GM19324 (cell line): ENCODE results near the gene CDRT15L2.
"Not testable (repeated sequence)": the region's sequence is repeated elsewhere in the genome, so short reads cannot be mapped to it uniquely, and the experiment has no call there.

Source experiments
- ATAC-seq: cut with Tn5 transposase; IDR thresholded peaks from one replicate; pipeline ENCODE4 v1.9.1; 2021; ENCODE audit warnings: mild to moderate bottlenecking, moderate library complexity; ENCODE audit not compliant: unreplicated experiment, low FRiP score

CDRT15L2 gene

DNA sequence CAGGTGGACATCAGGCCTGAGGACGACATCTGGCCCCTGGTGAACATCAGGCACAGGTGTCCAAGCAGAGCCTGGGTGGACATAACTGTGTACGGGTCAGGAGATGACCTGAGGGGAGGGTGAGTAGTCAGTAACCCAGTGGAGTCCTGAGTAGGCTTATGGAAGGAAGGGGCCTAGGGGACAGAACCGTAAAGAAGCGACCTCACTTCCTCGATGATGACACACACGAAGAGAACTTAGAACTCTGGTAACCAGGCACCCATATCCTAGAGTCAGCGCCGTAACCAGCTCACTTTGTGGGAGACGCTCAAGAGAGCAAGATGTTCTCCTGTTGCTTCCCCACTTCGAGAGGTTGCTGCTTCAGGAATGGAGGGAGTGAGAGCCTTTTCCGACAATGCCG, at the start of gene CDRT15L2:
Gene CDRT15L2 (plus strand): TSS at position 301 of the 400 bp plus-strand sequence. CDS start 20 bp downstream, at position 321.
- not testable (repeated sequence) for ATAC-seq

DNA sequence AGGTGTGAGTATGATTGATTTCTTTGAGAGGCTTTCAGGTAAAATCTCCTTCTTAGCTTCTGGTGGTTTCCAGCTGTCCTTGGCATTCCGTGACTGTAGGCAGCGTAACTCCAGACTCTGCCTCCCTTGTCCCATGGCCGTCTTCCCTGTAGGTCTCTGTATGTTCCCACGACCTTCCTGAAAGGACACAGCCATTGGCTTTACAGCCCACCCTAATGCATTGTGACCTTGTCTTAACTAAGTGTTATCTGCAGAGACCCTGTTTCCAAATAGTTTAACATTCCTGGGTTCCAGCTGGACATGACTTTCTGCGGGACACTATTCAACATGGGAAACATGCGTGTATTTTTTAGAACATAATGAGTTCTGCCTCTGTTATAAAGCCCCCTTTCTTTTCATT, 49.4 kb upstream of the CDRT15L2 start:
- ATAC-seq = not testable (repeated sequence)

DNA sequence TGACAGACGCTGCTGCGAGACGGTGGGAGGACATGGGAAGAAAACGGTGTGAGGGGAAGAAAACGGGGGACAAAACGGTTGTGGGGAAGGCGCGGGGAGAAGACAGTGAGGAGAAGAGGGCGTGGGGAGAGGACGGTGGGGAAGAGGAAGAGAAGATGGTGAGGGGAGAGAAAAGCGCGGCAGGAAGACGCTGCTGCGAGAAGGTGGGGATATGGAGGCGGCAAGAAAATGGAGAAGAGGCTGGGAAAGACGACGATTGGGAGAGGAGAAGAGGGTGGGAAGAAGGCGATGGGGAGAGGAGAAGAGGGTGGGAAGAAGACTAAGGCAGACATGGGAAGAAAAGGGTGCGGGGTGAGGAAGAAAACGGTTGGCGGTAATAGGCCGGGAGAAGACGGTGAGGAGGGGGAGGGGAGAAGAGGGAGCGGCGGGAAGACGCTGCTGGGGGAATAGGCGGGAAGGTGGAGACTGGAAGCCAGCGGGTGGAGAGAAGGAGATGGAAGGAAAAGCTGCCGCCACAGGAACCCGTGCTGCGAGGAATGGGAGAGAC, 46.9 kb upstream of the CDRT15L2 start:
- not testable (repeated sequence) for ATAC-seq

DNA sequence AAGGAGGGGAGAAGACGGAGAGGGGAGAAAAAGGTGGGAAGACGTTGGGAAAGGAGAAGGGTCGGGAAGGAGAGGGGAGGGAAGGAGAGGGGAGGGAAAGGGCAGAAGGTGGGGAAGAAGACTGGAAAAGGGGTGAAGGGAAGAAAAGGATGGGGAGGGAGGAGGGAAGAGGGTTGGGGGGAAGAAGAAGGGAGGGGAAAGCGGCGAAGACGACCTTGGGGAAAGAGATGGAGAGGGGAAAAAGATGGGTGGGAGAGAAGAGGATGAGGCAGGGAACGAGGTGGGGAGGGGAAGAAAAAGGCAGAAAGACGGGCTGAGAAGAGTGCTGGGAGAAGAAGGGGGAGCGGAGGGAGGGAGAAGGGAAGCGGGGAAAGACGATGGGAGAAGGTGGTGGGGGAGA, 46.3 kb upstream of the CDRT15L2 start:
- not testable (repeated sequence) for ATAC-seq

DNA sequence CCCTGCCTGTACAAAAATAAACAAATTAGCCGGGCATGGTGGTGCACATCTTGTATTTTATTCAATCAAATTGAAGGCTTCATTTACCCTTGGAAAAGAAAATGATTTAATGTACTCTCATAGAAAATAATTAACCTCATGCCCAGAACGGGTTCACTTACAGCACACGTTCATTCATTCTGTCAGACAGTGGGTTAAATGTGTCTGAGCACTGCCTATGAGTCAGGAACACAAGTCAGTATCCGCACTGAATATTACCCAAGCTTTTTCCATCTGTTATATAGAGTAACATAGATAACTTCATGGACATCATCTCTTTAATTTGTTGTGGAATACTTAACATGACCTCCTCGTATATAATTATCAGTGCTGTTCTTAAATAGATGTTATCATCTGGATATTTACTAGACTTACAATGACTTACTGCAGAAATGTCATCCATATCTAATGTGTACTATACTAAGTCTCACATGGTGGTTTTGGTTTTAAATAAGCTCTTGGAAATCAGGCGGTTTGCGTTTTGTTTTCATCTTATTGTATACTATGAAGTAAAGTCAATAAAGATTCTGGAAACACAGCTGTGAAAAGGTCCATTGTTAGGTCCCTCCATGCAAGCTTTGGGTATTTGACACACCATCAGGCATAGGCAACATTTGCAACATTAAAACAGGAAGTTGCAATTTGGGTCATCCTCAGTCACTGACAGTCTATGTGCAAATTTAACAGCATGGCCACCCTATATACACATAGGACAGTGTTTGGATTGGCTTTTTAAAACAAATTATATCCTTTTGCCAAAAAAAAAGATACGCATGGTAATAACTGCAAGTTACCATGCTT, 44.6 kb upstream of the CDRT15L2 start:
- ATAC-seq = not testable (repeated sequence)

DNA sequence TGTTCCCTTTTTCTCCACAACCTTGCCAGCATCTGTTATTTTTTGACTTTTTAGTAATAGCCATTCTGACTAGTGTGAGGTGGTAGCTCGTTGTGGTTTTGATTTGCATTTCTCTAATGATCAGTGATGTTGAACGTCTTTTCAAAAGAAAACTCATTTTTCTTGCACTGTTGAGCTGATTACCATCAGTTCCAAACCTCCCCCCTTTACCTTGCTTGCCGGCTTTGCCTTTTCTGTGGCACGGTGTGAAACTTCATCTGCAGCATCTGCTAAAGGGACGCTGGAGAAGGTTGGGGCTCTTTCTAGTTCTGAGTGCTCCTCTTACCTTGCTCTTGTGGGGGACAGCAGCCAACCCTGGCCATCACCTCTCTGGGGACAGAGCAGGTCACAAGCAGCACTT, 39.1 kb upstream of the CDRT15L2 start:
- not testable (repeated sequence) for ATAC-seq

DNA sequence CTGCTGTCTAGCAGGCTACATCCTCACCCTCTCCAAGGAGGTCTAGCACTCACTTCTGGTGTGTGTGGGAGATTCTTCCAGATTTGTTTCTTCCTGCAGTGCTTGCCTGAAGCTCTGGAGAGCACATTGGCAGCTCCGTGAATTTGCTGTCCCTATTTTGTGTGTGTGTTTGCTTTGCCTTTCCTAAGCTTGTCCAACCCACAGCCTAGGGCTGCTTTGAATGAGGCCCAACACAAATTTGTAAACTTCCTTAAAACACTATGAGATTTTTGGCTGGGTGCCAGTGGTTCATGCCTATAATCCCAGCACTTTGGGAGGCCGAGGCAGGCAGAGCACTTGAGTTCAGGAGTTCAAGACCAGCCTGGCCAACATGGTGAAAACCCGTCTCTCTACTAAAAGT, 38.7 kb upstream of the CDRT15L2 start:
- ATAC-seq = not testable (repeated sequence)

DNA sequence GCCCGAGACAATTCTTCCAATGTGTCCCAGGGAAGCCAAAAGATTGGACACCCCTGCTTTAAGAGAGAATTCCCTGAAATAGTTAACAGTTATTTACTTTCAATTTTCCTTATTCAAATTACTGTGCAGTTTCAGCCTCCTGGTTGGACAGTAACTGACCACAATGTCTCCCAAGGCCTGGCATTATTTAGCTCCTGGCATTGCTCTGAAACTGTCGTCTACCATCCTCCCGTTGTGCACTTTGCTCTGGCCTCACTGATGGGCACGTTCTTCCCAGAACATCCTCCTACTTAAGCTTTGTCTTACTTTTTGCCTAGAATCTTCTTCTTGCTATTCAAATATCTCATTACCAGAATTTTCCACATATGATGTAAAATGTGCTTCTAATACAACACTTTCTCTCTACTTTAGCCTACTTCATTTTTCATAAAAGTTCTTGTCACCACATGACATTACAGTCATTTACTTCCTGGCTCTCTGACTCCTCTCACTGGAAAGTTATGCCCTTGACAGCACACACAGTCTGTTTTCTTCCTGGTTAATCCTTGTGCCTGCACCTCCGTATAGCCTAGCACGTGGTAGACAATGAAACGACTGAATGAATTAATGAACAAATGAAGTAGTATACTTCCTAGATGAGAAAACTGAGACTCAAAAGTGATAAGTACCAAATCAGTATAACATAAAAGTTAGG, 37.5 kb upstream of the CDRT15L2 start:
- not testable (repeated sequence) for ATAC-seq

DNA sequence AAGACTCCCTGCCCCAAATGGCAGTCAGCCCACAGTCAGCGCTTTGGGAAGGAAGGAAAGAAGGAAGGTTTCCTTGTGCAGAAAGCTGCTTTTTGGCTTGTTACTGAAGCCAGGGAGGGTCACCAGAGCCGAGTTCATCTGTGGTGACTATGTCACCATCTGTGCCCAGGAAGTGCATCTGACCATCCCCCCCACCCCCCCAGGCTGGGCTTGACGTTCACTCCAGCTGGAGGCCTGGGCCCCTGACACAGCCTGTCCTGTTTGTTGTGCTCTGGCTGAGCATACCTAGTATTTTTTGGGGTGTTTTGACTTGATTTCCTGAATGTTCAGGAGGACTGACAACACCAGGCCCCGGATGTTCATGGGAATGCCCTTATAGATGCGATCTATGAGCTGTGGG, 31.6 kb upstream of the CDRT15L2 start:
- ATAC-seq = not testable (repeated sequence)

DNA sequence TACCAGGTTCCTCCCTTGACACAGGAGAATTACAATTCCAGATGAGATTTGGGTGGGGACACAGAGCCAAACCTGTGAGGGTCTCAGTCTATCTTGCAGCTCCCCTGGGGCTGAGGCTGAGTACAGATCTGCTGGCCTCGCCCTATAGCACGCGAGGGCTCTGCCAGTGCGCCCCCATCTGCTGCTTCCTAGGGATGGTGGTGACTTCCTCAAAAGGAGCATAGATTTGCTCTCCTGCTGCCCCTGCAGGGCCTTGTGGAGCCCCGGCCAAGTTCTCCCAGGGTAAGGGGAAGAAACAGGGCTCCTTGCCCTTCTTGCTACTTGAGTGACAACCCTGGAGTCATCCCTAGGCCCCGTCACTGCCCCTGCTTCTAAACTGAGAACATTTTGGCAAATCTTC, 26.6 kb upstream of the CDRT15L2 start:
- not testable (repeated sequence) for ATAC-seq

DNA sequence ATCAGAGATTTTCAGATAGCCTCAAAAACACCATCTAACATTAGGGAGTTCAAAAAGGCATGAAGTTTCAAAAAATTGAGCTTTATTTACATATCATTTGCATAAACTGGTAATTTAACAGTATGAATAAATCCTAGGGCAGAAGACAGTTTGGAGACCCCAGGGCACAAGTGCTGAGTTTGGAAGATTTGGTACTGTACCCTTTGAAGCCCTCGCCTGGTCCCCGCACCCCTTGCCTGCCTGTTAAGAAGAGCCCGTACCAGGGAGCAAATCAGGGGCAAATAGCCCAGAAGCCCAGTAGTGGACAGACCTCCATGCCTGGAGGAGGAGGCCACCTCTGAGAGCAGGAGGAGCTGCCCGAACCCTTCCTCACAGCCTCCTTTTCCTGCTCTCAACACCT, 24.8 kb upstream of the CDRT15L2 start:
- not testable (repeated sequence) for ATAC-seq

DNA sequence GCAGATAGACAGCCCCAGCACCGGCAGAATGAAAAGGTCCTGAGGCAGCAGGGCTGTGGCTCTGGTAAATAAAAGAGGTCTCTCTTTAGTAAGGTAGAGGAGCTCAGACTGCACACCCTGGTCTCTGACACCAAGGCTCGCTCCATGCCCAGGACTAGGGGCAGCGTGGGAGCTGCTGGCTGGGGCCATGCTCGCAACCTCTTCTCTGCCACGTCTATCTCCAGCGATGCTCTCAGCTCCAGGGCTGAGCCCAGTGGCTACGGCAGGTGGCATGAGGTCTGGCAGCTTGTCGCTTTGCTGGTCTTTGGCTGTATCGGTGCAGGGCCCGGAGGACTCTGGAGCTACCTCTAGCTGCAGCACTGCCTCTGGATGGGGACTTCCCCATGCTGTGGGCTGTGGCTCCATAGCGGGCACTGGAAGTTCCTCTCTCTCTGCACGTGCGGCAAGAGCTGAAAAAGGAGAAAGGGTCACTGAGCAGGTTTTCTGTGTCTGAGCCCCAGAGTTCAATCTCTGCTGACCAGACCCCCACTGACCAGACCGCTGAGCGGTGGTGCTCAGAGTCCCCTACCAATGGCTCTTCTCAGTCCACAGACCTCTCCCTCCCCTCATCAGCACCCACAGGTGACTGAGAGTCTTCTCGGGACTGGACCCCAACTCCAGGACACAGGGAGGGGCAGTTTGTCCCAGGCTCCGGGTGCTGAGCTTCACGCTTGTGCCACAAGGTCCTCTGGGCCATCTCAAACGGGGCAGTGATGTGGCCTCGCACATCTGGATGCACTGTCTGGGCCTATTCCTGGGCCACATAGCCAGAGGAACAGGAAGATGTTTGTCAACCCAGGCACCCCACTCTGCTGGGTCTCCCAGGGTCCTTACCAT, 24.2 kb upstream of the CDRT15L2 start:
- ATAC-seq = not testable (repeated sequence)

DNA sequence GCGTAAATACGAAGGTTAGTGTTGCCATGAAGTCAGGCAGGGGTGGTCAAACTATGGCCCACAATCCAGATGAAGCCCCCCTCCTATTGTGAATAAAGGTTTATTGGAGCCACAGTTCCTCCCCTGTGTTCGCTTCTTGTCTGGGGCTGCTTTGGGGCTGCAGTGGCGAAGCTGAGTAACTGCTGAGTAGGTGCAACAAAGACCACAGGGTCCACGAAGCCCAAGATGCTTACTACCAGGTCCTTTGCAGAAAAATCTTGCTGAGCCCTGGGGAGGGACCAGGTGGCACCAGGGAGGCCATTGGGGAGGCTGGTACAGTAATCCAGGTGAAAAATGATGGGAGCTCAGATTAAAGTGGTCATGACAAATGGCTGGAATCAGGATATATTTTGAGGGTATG, 21.4 kb upstream of the CDRT15L2 start:
- not testable (repeated sequence) for ATAC-seq

DNA sequence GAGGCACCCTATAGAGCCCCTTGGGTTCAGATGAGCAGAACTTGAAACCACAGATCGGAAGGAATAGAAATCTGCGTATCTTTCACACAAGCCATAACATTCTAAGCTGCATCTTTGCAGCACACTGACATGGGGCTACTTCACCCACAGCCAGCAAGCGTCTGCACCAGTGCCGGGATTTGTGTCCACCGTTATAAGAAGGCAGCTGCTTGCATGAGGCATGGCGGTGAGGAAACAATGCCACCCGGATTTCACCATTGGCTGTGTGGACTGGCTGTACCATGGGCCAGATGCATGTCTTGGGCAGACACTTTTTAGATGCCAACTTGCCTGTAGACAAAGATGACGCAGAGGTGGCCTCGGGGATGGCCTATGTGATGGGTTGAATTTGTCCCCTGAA, 20.5 kb upstream of the CDRT15L2 start:
- not testable (repeated sequence) for ATAC-seq

DNA sequence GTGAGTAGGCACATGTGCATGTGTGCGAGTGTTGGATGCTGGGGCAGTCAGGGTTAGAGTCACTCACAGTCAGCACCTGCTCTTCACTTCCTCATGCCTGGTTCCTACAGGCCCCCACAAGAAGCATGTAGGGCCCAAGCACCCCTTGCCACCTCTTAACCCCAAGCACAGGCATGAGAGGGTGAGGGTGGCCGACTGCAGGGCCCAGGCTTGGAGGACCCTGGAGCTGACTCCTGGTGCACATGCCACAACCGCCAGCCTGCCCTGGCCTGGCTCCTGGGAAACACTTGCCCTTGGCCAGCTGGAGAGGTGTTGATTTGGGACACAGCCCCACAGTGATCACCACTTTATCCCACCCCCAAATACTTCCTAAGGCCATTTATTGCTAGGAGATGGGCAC, 16.9 kb upstream of the CDRT15L2 start:
- no peak for ATAC-seq

DNA sequence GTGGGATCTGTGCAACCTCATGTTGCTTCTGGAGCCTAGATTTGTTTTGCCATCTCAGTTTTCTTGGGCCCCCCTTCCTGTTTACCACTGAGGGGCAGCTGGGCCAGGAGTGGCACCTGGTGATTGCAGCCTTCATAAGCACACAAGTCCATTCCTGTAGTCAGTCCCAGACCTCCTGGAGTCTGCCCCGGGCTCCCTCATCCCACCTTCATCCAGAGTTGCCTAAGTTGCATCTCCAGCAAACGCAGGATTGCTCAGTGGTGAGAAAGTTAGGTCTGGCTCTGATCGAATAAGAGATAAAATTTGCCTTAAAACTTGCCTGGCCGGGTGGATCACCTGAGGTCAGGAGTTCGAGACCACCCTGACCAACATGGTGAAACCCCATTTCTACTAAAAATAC, 14.3 kb upstream of the CDRT15L2 start:
- not testable (repeated sequence) for ATAC-seq

DNA sequence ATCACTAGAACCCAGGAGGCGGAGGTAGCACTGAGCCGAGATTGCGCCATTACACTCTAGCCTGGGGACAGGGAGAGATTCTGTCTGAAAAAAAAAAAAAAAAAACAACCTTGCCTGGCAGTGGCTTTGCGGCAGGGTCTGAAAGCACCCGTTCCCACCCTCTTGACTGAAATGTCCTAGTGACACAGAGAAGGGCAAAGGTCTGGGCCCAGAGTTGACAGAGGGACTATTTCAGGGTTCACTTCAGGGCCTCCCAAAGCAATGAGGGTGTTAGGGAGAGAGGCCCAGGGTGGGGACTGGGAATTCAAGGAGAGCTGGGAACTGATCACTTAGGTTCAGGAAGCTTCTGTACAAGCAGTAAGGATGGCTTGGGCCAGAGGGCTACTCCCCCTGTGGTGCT, 13.8 kb upstream of the CDRT15L2 start:
- no peak for ATAC-seq

DNA sequence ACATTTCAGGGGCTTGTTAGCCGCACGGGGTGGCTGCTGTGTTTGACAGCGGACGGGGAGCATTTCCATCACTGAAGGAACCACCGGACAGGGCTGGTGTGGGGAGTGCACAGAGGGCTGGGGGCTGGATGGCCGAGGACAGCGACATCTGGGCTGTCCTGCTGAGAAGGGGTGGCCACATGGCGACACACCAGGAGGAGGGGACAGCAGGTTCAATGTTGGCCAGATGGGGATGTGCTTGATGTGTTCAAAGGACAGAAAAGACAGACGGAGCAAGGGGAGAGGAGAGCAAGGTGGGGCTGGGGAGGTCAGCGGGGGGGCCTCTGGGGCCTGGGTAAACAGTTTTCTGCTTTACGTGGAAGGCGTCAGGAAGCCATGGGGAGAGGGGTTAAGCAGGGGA, 12.8 kb upstream of the CDRT15L2 start:
- not testable (repeated sequence) for ATAC-seq

DNA sequence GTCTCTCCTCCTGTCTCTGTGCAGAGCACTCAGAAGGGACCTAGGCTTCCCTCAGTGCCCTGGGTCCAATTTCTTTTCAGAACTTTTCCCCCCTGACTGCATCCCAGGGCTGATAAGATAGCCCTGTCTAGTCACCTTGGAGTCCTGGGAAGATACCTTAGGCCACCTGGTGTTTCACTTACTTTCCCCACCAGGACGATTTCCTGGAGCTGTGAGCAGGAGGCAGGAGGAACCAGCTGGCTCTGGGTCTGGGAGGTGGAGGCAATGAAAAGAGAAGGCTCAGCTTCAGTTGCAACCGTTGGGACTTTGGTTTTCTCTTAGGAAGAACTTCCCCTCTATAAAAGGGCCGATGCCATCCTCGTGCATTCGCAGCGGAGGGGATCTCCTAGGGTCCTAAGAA, 12.1 kb upstream of the CDRT15L2 start:
- not testable (repeated sequence) for ATAC-seq

DNA sequence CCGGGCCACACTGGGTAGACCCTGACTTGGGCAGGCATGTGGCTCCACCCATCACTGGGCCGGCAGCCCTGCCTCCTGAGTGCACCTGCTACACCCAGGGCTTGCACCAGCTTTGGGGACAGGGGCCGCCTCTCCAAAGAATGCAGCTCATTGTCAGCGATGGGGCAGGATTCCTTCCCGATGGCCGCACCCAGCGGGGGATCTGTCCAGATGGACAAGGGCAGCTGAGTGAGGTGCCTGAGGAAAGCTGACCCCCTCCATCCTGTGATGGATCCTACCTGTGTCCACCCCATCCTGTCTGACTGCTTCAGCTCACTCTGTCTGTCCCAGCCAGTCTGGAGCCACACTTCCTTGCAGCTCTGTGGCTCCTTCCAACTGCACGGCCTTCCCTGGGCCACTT, 10.9 kb upstream of the CDRT15L2 start:
- ATAC-seq = not testable (repeated sequence)
